SK-N-SH treated with all-trans-retinoic acid at 6 μM for 48 hours (cell line): ENCODE data around the gene NPRL2.
"Not testable (repeated sequence)": the region's sequence is repeated elsewhere in the genome, so short reads cannot be mapped to it uniquely, and the experiment has no call there.

ENCODE experiments used
- ATAC-seq: fragments of 200-7000 bp; cut with Tn5 transposase; 3 replicates; pipeline ENCODE4 v1.9.1; 2020; ENCODE audit warnings: mild to moderate bottlenecking, moderate library complexity
- ARNTL ChIP-seq: fragments of 450-650 bp; formaldehyde crosslinking; IDR thresholded peaks from 2 replicates; pipeline ENCODE4 v1.5.0; 2020; ENCODE audit warnings: low read depth, mild to moderate bottlenecking, moderate library complexity, borderline replicate concordance
- BACH2 ChIP-seq: fragments of 250-450 bp; sonication (Bioruptor Pico); IDR thresholded peaks from 2 replicates; pipeline ENCODE4 v1.9.0; 2021; ENCODE audit warnings: mild to moderate bottlenecking, borderline replicate concordance
- CSDC2 ChIP-seq: fragments of 250-450 bp; sonication (Bioruptor Pico); IDR thresholded peaks from 2 replicates; pipeline ENCODE4 v1.5.0; 2020; ENCODE audit warnings: mild to moderate bottlenecking, moderate library complexity
- CSRNP3 ChIP-seq: fragments of 250-450 bp; sonication (Bioruptor Pico); IDR thresholded peaks from 2 replicates; pipeline ENCODE4 v1.5.1; 2021; ENCODE audit warnings: mild to moderate bottlenecking, moderate library complexity
- ESRRG ChIP-seq: fragments of 250-450 bp; sonication (Bioruptor Pico); IDR thresholded peaks from 2 replicates; pipeline ENCODE4 v1.6.1; 2021; ENCODE audit warnings: mild to moderate bottlenecking
- GLIS3 ChIP-seq: fragments of 250-450 bp; sonication (Bioruptor Pico); IDR thresholded peaks from 2 replicates; pipeline ENCODE4 v1.5.0; 2020; ENCODE audit warnings: mild to moderate bottlenecking, moderate library complexity
- ISL1 ChIP-seq: fragments of 250-450 bp; sonication (Bioruptor Pico); IDR thresholded peaks from 2 replicates; pipeline ENCODE4 v2.1.2; 2022; ENCODE audit warnings: mild to moderate bottlenecking, moderate library complexity
- OSR1 ChIP-seq: fragments of 250-450 bp; sonication (Bioruptor Pico); IDR thresholded peaks from 2 replicates; pipeline ENCODE4 v1.8.0; 2022; ENCODE audit warnings: moderate library complexity, mild to moderate bottlenecking, inconsistent platforms
- POU6F1 ChIP-seq: fragments of 250-450 bp; sonication (Bioruptor Pico); IDR thresholded peaks from 2 replicates; pipeline ENCODE4 v1.8.0; 2021; ENCODE audit warnings: low read depth, mild to moderate bottlenecking, moderate library complexity, borderline replicate concordance
- PPARA ChIP-seq: fragments of 250-450 bp; sonication (Bioruptor Pico); IDR thresholded peaks from 2 replicates; pipeline ENCODE4 v1.5.0; 2020; ENCODE audit warnings: mild to moderate bottlenecking, borderline replicate concordance
- RARB ChIP-seq: fragments of 250-450 bp; sonication (Bioruptor Pico); IDR thresholded peaks from 2 replicates; pipeline ENCODE4 v1.8.0; 2021; ENCODE audit warnings: mild to moderate bottlenecking, moderate library complexity
- SNAI2 ChIP-seq: fragments of 250-450 bp; sonication (Bioruptor Pico); IDR thresholded peaks from 2 replicates; pipeline ENCODE4 v1.5.0; 2020; ENCODE audit warnings: mild to moderate bottlenecking, moderate library complexity
- TCF4 ChIP-seq: fragments of 250-450 bp; sonication (Bioruptor Pico); IDR thresholded peaks from 2 replicates; pipeline ENCODE4 v1.8.0; 2021; ENCODE audit warnings: mild to moderate bottlenecking, moderate library complexity, borderline replicate concordance
- TSHZ2 ChIP-seq: fragments of 250-450 bp; sonication (Bioruptor Pico); IDR thresholded peaks from 2 replicates; pipeline ENCODE4 v1.5.0; 2020; ENCODE audit warnings: mild to moderate bottlenecking, moderate library complexity
- ZC3H10 ChIP-seq: fragments of 250-450 bp; sonication (Bioruptor Pico); IDR thresholded peaks from 2 replicates; pipeline ENCODE4 v1.5.1; 2021; ENCODE audit warnings: mild to moderate bottlenecking, moderate library complexity
- ZFP3 ChIP-seq: fragments of 250-450 bp; sonication (Bioruptor Pico); IDR thresholded peaks from 2 replicates; pipeline ENCODE4 v1.5.0; 2020; ENCODE audit warnings: mild to moderate bottlenecking, moderate library complexity
- ZFP30 ChIP-seq: fragments of 450-650 bp; formaldehyde crosslinking; IDR thresholded peaks from 2 replicates; pipeline ENCODE4 v1.5.0; 2022; ENCODE audit warnings: mild to moderate bottlenecking, moderate library complexity
- ZNF565 ChIP-seq: fragments of 450-650 bp; formaldehyde crosslinking; conservative IDR thresholded peaks from 2 replicates; pipeline ENCODE4 v1.5.0; 2020; ENCODE audit warnings: low read depth, mild to moderate bottlenecking, moderate library complexity
- ZNF70 ChIP-seq: fragments of 450-650 bp; formaldehyde crosslinking; IDR thresholded peaks from 2 replicates; pipeline ENCODE4 v1.5.0; 2020; ENCODE audit warnings: mild to moderate bottlenecking, moderate library complexity
- ZNF8 ChIP-seq: fragments of 450-650 bp; formaldehyde crosslinking; IDR thresholded peaks from 2 replicates; pipeline ENCODE4 v1.5.0; 2020; ENCODE audit warnings: mild to moderate bottlenecking, moderate library complexity
- TF ChIP-seq, protein P1 (sequence below): fragments of 250-450 bp; sonication (Bioruptor Pico); IDR thresholded peaks from 2 replicates; pipeline ENCODE4 v1.8.0; 2020; ENCODE audit warnings: mild to moderate bottlenecking, moderate library complexity, borderline replicate concordance
- TF ChIP-seq, protein P2 (sequence below): fragments of 250-450 bp; sonication (Bioruptor Pico); IDR thresholded peaks from 2 replicates; pipeline ENCODE4 v1.5.1; 2020; ENCODE audit warnings: low read depth, mild to moderate bottlenecking, moderate library complexity

The NPRL2 gene

DNA sequence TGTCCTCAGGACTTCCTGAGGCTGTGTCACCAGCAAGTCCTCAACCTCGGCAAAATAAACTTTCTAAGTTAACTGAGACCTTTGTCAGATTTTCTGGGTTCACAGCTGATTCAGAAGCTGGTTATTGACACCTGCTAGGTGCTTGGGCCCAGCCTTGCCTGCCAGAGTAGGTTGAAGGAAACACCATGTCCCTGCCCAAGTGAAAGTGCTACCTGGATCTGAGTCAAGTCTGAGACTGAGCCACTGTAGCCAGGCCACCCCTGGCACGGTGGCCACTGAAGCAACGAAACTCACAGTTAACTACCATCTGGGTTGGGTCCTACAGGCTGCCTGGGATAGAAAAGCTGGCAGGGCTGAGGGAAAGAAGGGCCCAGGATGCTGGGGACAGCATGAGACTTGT lies 36.2 kb downstream of the NPRL2 start:
- ATAC-seq: no peak
- no peak for TF ChIP-seq SNAI2 (CRISPR knock-in tag)
- no peak for TF ChIP-seq ZFP30 (CRISPR knock-in tag)
- TF ChIP-seq ISL1 (CRISPR knock-in tag): no peak
- TF ChIP-seq ZNF70: no peak
- no peak for TF ChIP-seq OSR1 (CRISPR knock-in tag)
- TF ChIP-seq ZNF8 (CRISPR knock-in tag): no peak
- no peak for TF ChIP-seq ARNTL (CRISPR knock-in tag)
- no peak for TF ChIP-seq ZC3H10 (CRISPR knock-in tag)
- no peak for TF ChIP-seq GLIS3
- TF ChIP-seq TCF4 (CRISPR knock-in tag): no peak
- no peak for TF ChIP-seq TSHZ2 (CRISPR knock-in tag)
- no peak for TF ChIP-seq ESRRG (CRISPR knock-in tag)
- no peak for TF ChIP-seq ZFP3 (CRISPR knock-in tag)
- no peak for TF ChIP-seq CSRNP3 (CRISPR knock-in tag)

GRCh38 chr3:50312041-50312440 lies 38.5 kb downstream of the NPRL2 start:
- not testable (repeated sequence) for ATAC-seq

- ATAC-seq: no peak
Measured at GRCh38 chr3:50304601-50305000, 46.0 kb downstream of the NPRL2 start.

More at GRCh38 chr3:50304601-50305000, 46.0 kb downstream of the NPRL2 start:
- TF ChIP-seq GLIS3 (no peak), CSRNP3 (CRISPR knock-in tag) (no peak), PPARA (CRISPR knock-in tag) (no peak), ZFP3 (CRISPR knock-in tag) (no peak), TCF4 (CRISPR knock-in tag) (no peak), RARB (CRISPR knock-in tag) (no peak), ESRRG (CRISPR knock-in tag) (no peak), ZNF8 (CRISPR knock-in tag) (no peak), ARNTL (CRISPR knock-in tag) (no peak), TSHZ2 (CRISPR knock-in tag) (no peak), SNAI2 (CRISPR knock-in tag) (no peak), CSDC2 (CRISPR knock-in tag) (no peak), POU6F1 (no peak), ZNF70 (no peak), ZNF565 (CRISPR knock-in tag) (no peak), BACH2 (CRISPR knock-in tag) (no peak), ZC3H10 (CRISPR knock-in tag) (no peak), ISL1 (CRISPR knock-in tag) (no peak)
- TF ChIP-seq, protein P1, sequence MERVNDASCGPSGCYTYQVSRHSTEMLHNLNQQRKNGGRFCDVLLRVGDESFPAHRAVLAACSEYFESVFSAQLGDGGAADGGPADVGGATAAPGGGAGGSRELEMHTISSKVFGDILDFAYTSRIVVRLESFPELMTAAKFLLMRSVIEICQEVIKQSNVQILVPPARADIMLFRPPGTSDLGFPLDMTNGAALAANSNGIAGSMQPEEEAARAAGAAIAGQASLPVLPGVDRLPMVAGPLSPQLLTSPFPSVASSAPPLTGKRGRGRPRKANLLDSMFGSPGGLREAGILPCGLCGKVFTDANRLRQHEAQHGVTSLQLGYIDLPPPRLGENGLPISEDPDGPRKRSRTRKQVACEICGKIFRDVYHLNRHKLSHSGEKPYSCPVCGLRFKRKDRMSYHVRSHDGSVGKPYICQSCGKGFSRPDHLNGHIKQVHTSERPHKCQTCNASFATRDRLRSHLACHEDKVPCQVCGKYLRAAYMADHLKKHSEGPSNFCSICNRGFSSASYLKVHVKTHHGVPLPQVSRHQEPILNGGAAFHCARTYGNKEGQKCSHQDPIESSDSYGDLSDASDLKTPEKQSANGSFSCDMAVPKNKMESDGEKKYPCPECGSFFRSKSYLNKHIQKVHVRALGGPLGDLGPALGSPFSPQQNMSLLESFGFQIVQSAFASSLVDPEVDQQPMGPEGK: no peak
- TF ChIP-seq, protein P2, sequence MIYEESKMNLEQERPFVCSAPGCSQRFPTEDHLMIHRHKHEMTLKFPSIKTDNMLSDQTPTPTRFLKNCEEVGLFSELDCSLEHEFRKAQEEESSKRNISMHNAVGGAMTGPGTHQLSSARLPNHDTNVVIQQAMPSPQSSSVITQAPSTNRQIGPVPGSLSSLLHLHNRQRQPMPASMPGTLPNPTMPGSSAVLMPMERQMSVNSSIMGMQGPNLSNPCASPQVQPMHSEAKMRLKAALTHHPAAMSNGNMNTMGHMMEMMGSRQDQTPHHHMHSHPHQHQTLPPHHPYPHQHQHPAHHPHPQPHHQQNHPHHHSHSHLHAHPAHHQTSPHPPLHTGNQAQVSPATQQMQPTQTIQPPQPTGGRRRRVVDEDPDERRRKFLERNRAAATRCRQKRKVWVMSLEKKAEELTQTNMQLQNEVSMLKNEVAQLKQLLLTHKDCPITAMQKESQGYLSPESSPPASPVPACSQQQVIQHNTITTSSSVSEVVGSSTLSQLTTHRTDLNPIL (CRISPR knock-in tag): no peak
